ENCODE measurements around the gene RALGPS2. TPM values are rescaled to one million over a fixed set of nuclear protein-coding genes. Genes with fewer than 3 reads are reported as not detected.

The RALGPS2 gene
- total and polyA plus RNA-seq, 2 of the 8 experiments (the other 6 are each of a cell fraction or from before 2014, with no cell fraction given) = 6.7 to 38.0 TPM

- Histone ChIP-seq H3K4ac (replicated peaks; ENCODE audit: insufficient read length, low read depth, low read length) (no peak overlapping the region), H4K5ac (ENCODE audit: insufficient read length, low read depth, low read length) (no peak overlapping the region), H4K20me1 (replicated peaks in 1 of 2; ENCODE audit: control insufficient read depth in 1 of 2, insufficient read depth in 2 of 2, low read length in 2 of 2) (no peaks in the 10 kb centered on the region), H3K4me1 (replicated peaks in 1 of 4; ENCODE audit: control insufficient read depth in 3 of 4, insufficient read depth in 4 of 4, low read length in 3 of 4) (no peaks in the 10 kb centered on the region), H2BK15ac (ENCODE audit: low read length) (no peak overlapping the region), H4K8ac (ENCODE audit: extremely low read depth, insufficient read depth, low read length) (no peak overlapping the region), H3K14ac (ENCODE audit: insufficient read length) (no peak overlapping the region), H4K91ac (replicated peaks; ENCODE audit: insufficient read length, low read length) (no peak overlapping the region), H3K4me2 (ENCODE audit: insufficient read depth in 1 of 2, low read depth in 2 of 2, low read length in 2 of 2) (no peak overlapping the region), H2BK120ac (replicated peaks; ENCODE audit: low read depth, low read length) (no peak overlapping the region), H3K56ac (replicated peaks; ENCODE audit: insufficient read length, low read depth, low read length) (no peak overlapping the region), H3K27ac (ENCODE audit: low read depth, low read length) (no peak overlapping the region), H2BK5ac (ENCODE audit: low read depth, low read length) (no peak overlapping the region), H3K9ac (replicated peaks in 1 of 4; ENCODE audit: extremely low read depth in 1 of 4, low read depth in 3 of 4, low read length in 3 of 4) (no peak overlapping the region), H3K23me2 (ENCODE audit: low read depth, low read length) (no peaks in the 10 kb centered on the region), H3K23ac (ENCODE audit: insufficient read length) (no peak overlapping the region), H3K9me3 (ENCODE audit: insufficient read depth in 2 of 2, low read depth in 1 of 2, low read length in 1 of 2) (no peaks in the 10 kb centered on the region), H3K18ac (ENCODE audit: extremely low read depth, low read length) (no peak overlapping the region), H3K27me3 (replicated peaks in 1 of 4; ENCODE audit: control insufficient read depth in 3 of 4, extremely low read depth in 1 of 4, insufficient read depth in 3 of 4, low read length in 3 of 4) (no peaks in the 10 kb centered on the region), H3K79me2 (ENCODE audit: control insufficient read depth in 1 of 2, insufficient read depth in 2 of 2, low read length in 2 of 2) (no peaks in the 10 kb centered on the region), H3K79me1 (ENCODE audit: low read depth, low read length) (no peaks in the 10 kb centered on the region), H2AK5ac (ENCODE audit: low read depth, low read length) (no peak overlapping the region), H3K36me3 (ENCODE audit: control insufficient read depth in 2 of 4, insufficient read depth in 4 of 4, low read length in 3 of 4) (no peaks in the 10 kb centered on the region), H2BK20ac (ENCODE audit: low read length) (no peak overlapping the region), H2BK12ac (ENCODE audit: low read depth, low read length) (no peak overlapping the region), H2AFZ (ENCODE audit: low read length) (no peak overlapping the region), H3K4me3 (ENCODE audit: extremely low read depth in 1 of 4, insufficient read depth in 2 of 4, low read depth in 3 of 4, low read length in 4 of 4) (no peak overlapping the region)
- FAIRE-seq = no peak
- DNase-seq (ENCODE audit: low read depth in 1 of 2, low spot score in 2 of 2) = no peak
- ChIA-PET CTCF (ENCODE audit: partially characterized antibody) (no interaction called here), POLR2A (ENCODE audit: partially characterized antibody) (no interaction called here)
- no peak for TF ChIP-seq RFX5 (IDR thresholded peaks at IDR 0.05; ENCODE audit: borderline replicate concordance, low read depth, low read length)
- no peak for TF ChIP-seq SP1 (IDR thresholded peaks at IDR 0.05; ENCODE audit: low read depth, low read length)
- no peak for TF ChIP-seq YY1 (IDR thresholded peaks at IDR 0.05; ENCODE audit: low read depth, low read length)
- TF ChIP-seq SP4 (IDR thresholded peaks at IDR 0.05; ENCODE audit: low read length) = no peak
- TF ChIP-seq USF2 (IDR thresholded peaks at IDR 0.05; ENCODE audit: low read length) = no peak
- TF ChIP-seq ATF2 (IDR thresholded peaks at IDR 0.05; ENCODE audit: low read length) = no peak
- TF ChIP-seq TBP (IDR thresholded peaks at IDR 0.05; ENCODE audit: low read depth, low read length) = no peak
- no peak for TF ChIP-seq RNF2 (IDR thresholded peaks at IDR 0.05; ENCODE audit: borderline replicate concordance, low read depth, low read length, missing control alignments, poor library complexity, severe bottlenecking)
- no peak for TF ChIP-seq TCF12 (IDR thresholded peaks at IDR 0.05; ENCODE audit: low read depth, low read length)
Observed at GRCh38 chr1:178716111-178716510, 8.9 kb upstream of the RALGPS2 start.
